Lower leg skin (tissue), 4 donors: ENCODE measurements around the gene MTX3. TPM values are rescaled to one million over a fixed set of nuclear protein-coding genes. Genes with fewer than 3 reads are reported as not detected.

ENCODE experiments used
- DNase-seq, 2 donors: peaks; one replicate each; pipeline ENCODE4 v3.0.0-alpha.2; 2019; ENCODE audit warnings: low spot score in 2 of 2
- H3K4me3 ChIP-seq: fragments of 200-600 bp; sonication (generic); 2 replicates; pipeline ENCODE4 v1.5.1; 2017; ENCODE audit warnings: mild to moderate bottlenecking, low read depth; ENCODE audit not compliant: poor library complexity, severe bottlenecking
- POLR2A ChIP-seq, 2 donors: fragments of 450-650 bp; IDR thresholded peaks; one replicate each; pipeline ENCODE4 v1.6.1; 2016 to 2017; ENCODE audit warnings: antibody characterized with exemption in 2 of 2, mild to moderate bottlenecking in 1 of 2, moderate library complexity in 1 of 2
- WGBS, 2 donors: methylation state at CpG; one replicate each; pipeline ENCODE4 v1.1.5; 2018; 5-methylcytosine and 5-hydroxymethylcytosine counted together
- intact Hi-C: fragments of 100-400 bp; cut with DNase I; formaldehyde crosslinking; loops from one replicate; pipeline ENCODE4 v1.15.0; 2023; ENCODE audit warnings: low total_unique reads
- total RNA-seq, 4 donors: library from RNA; depleted of rRNA; stranded (reverse); fragments of >200 nt; gene quantifications; one replicate each; pipeline ENCODE4 v1.1.0, GENCODE V29; 2016
- TF ChIP-seq, protein P1 (sequence below), 3 donors: fragments of 450-650 bp; IDR thresholded peaks; one replicate each; pipeline ENCODE4 v1.5.1; 2016; ENCODE audit warnings: antibody characterized with exemption in 3 of 3, mild to moderate bottlenecking in 3 of 3, moderate library complexity in 2 of 3

MTX3 gene, protein sequence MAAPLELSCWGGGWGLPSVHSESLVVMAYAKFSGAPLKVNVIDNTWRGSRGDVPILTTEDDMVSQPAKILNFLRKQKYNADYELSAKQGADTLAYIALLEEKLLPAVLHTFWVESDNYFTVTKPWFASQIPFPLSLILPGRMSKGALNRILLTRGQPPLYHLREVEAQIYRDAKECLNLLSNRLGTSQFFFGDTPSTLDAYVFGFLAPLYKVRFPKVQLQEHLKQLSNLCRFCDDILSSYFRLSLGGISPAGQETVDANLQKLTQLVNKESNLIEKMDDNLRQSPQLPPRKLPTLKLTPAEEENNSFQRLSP
- total RNA-seq, result 10 to 100 TPM in 3 of 4 donors, 1 to 10 TPM in 1; 8.6 to 13.9 (median 10.2) TPM

DNA sequence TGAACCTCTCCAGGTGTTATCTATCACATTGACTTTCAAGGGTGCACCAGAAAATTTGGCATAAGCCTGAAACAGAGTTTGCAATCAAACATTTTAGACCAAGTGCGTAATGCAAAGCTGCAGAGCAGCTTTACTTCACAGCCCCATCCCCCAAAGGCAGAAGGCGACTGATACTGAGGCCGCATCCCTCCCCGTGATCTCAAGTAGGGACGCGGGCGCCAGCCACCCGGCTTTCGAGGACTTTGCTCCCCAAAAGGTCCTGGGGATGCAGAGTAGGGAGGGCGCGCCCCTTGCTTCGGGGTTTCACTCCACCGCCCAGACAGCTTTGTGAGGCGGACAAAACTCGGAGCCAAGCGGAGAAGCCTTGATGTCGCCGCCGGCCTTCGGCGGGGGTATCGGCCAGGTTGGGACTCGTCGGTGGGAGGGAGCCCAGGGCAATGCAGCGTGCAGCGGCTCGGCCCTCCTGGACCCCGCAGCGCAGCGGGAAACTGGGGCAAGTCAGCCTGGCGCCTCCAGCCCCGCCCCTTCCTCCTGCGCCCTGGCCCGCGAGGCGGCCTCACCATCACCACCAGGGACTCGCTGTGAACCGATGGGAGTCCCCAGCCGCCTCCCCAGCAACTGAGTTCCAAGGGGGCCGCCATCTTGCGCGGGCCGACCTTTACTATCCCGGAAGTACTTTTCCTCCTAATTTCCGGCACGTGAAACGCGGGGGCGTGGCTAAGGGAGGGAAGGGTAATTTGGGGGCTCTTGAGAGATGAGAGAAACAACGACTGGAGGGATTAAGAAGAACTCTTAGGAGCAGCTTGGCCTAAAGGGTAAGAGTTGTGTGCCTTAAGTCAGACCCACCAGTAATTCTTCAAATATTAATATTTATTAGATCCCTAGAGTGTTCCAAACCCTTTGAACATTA lies at the start of gene MTX3:
TSS of gene MTX3 (minus strand) at position 665 of the 910 bp plus-strand sequence. CDS start at position 641, 24 bp downstream.
- no peak for TF ChIP-seq POLR2A (IDR thresholded peaks at IDR 0.05)
- TF ChIP-seq, protein P1, sequence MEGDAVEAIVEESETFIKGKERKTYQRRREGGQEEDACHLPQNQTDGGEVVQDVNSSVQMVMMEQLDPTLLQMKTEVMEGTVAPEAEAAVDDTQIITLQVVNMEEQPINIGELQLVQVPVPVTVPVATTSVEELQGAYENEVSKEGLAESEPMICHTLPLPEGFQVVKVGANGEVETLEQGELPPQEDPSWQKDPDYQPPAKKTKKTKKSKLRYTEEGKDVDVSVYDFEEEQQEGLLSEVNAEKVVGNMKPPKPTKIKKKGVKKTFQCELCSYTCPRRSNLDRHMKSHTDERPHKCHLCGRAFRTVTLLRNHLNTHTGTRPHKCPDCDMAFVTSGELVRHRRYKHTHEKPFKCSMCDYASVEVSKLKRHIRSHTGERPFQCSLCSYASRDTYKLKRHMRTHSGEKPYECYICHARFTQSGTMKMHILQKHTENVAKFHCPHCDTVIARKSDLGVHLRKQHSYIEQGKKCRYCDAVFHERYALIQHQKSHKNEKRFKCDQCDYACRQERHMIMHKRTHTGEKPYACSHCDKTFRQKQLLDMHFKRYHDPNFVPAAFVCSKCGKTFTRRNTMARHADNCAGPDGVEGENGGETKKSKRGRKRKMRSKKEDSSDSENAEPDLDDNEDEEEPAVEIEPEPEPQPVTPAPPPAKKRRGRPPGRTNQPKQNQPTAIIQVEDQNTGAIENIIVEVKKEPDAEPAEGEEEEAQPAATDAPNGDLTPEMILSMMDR (IDR thresholded peaks at IDR 0.05), result no peak
- DNase-seq, result peak; percentile 64 to 94
- peak within 1 kb of the TSS; percentile 81 for H3K4me3 ChIP-seq
- intact Hi-C loops, result no loop called here
- WGBS, 2 donors, result 1 to 2% methylated on average over 28 to 32 of the region's 50 CpGs

GRCh38 chr5:80039650-80040049 lies 48.6 kb upstream of the MTX3 start:
- intact Hi-C loops, result no loop called here
- no peak for DNase-seq
- no peak overlapping the region for H3K4me3 ChIP-seq
- WGBS, 2 donors, result 76 to 81% methylated on average over 2 of the region's 2 CpGs
- TF ChIP-seq, protein P1 (IDR thresholded peaks at IDR 0.05), result no peak
- TF ChIP-seq POLR2A (IDR thresholded peaks at IDR 0.05), result no peak

DNA sequence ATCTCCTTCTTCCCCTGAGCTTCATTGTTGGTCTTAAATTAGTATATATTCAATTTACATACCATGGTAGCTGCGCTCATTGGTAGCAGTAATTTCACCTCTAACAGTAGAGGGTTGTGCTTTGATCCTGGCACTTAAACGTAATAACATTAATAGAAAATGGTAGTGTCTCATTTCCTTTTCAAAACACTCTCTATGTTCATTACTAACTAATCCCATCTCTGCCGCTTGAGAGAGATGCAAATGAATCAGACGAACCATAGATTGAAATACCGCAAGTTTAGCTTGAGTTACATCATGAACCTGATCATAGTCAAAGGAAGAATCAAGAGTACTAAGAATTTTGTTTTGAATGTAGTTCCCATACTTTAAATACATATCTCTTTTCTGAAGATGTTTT lies 46.3 kb upstream of the MTX3 start:
- intact Hi-C loops, result no loop called here
- DNase-seq, result no peak
- no peak overlapping the region for H3K4me3 ChIP-seq
- TF ChIP-seq POLR2A (IDR thresholded peaks at IDR 0.05), result no peak
- TF ChIP-seq, protein P1 (IDR thresholded peaks at IDR 0.05), result no peak
- WGBS, 2 donors, result 85 to 86% methylated on average over 5 of the region's 5 CpGs

DNA sequence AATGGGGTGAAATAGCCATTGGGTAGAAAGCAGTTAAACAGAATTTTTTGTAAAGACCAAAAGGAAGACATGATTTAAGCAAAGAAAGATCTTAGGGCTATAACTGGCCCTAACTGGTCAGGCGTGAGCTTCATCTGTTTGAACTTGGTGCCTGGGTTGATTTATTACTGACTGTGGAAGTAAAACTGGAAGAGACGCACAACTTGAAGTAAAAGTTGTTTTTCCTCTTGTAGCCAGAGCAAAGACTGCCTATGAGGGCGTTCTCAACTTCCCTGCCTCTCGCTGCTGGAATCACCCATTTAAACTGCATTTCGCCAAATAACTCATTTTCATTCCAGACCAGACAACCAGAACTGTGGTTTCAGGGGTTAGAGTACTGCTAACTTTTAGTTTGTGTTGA lies 45.6 kb upstream of the MTX3 start:
- H3K4me3 ChIP-seq, result no peak overlapping the region
- intact Hi-C loops, result no loop called here
- no peak for TF ChIP-seq POLR2A (IDR thresholded peaks at IDR 0.05)
- TF ChIP-seq, protein P1 (IDR thresholded peaks at IDR 0.05), result no peak
- 85 to 88% methylated on average over 5 of the region's 5 CpGs for WGBS, 2 donors
- DNase-seq, result no peak

DNA sequence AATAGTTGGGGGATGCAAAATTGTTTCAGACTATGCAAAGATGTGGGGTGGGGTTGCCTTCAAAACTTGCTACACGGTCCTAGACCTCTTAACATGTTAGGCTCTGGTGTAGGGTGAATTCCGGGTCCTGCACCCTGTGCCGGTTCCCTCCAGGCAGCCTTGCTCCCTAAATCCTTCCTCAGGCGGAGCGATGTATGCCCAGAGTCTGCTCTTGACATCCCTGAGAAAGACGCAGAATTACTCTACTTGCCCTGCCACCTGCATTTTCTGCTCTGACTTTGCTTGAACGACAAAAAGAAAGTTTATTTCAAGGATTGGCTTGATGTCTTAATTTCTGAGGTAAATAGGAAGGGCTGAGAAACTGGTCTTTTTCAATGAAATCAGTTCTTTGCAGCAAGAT lies 44.8 kb upstream of the MTX3 start:
- DNase-seq, result no peak
- WGBS, 2 donors, result 76 to 79% methylated on average over 7 of the region's 7 CpGs
- H3K4me3 ChIP-seq, result no peak overlapping the region
- no peak for TF ChIP-seq POLR2A (IDR thresholded peaks at IDR 0.05)
- TF ChIP-seq, protein P1 (IDR thresholded peaks at IDR 0.05), result no peak
- intact Hi-C loops, result no loop called here
